BJ (cell line): ENCODE data around the gene DNHD1. TPM values are rescaled to one million over a fixed set of nuclear protein-coding genes. Genes with fewer than 3 reads are reported as not detected.

Experiments
- CTCF ChIA-PET: fragments of 350-600 bp; formaldehyde crosslinking; extraction: SDS; loops from one replicate; lab custom pipeline; 2021; ENCODE audit warnings: antibody characterized with exemption, inconsistent platforms; lab: Yijun Ruan, JAX
- POLR2A ChIA-PET: fragments of 300-600 bp; sonication (Branson Sonifier 250); formaldehyde crosslinking; extraction: SDS; loops from one replicate; lab custom pipeline; 2021; ENCODE audit warnings: antibody characterized with exemption; lab: Charles Lee
- DNase-seq: peaks from one replicate; pipeline ENCODE4 v3.0.0-alpha.2; 2011; ENCODE audit warnings: low read depth
- H3K27me3 ChIP-seq: 2 replicates; pipeline ENCODE4 v1.6.0; 2011; ENCODE audit warnings: low read length; ENCODE audit not compliant: control insufficient read depth, insufficient read depth
- H3K36me3 ChIP-seq: 2 replicates; pipeline ENCODE4 v1.5.1; 2011; ENCODE audit warnings: low read length; ENCODE audit not compliant: control insufficient read depth, insufficient read depth
- H3K4me3 ChIP-seq: 2 replicates; pipeline ENCODE4 v1.5.1; 2011; ENCODE audit warnings: low read depth, mild to moderate bottlenecking, control low read depth, low read length
- CTCF ChIP-seq: IDR thresholded peaks from 2 replicates; pipeline ENCODE4 v1.5.1; 2011; ENCODE audit warnings: low read depth, mild to moderate bottlenecking, control low read depth, inconsistent platforms, low read length, moderate library complexity; ENCODE audit not compliant: insufficient read depth
- polyA plus RNA-seq: library from polyadenylated mRNA; depleted of rRNA; stranded (reverse); fragments of >200 nt; gene quantifications from 2 replicates; pipeline ENCODE4 v1.2.3, GENCODE V29; 2011

Gene DNHD1
- polyA plus RNA-seq, 1 experiment = 3.1 TPM

- POLR2A ChIA-PET = no interaction called here
- DNase-seq = no peak
Observed at GRCh38 chr11:6545917-6546605, 49.0 kb downstream of the DNHD1 start.

GRCh38 chr11:6546735-6547134 is 49.7 kb downstream of the DNHD1 start:
- no peak for DNase-seq
- TF ChIP-seq CTCF = no peak
- peaks cover 3% of the 10 kb centered on the region for H3K36me3 ChIP-seq
- ChIA-PET CTCF (interaction anchor here (0.8 to 3.4 kb wide), 3 partner anchors 15 to 137 kb away, joined by 3 to 17 read pairs (median 4); no protein-coding TSS in a partner anchor), POLR2A (no interaction called here)
- no peaks in the 10 kb centered on the region for H3K27me3 ChIP-seq
- no peak overlapping the region for H3K4me3 ChIP-seq

More at GRCh38 chr11:6545917-6546605, 49.0 kb downstream of the DNHD1 start:
- CTCF ChIA-PET = interaction anchor here (0.8 to 1.9 kb wide), 2 partner anchors 16 to 58 kb away, joined by 4 to 8 read pairs; no protein-coding TSS in a partner anchor
- Histone ChIP-seq H3K27me3 (no peaks in the 10 kb centered on the region), H3K4me3 (no peak overlapping the region), H3K36me3 (peaks cover 3% of the 10 kb centered on the region)
- no peak for TF ChIP-seq CTCF

- DNase-seq = no peak
- H3K27me3 ChIP-seq = no peaks in the 10 kb centered on the region
- H3K36me3 ChIP-seq = peaks cover 3% of the 10 kb centered on the region
- H3K4me3 ChIP-seq = no peak overlapping the region
- CTCF ChIA-PET = interaction anchor here (1.1 to 3.4 kb wide), 2 partner anchors 15 to 137 kb away, joined by 3 to 17 read pairs; no protein-coding TSS in a partner anchor
- POLR2A ChIA-PET = no interaction called here
- no peak for TF ChIP-seq CTCF
Observed at GRCh38 chr11:6547177-6547576, 50.1 kb downstream of the DNHD1 start.

- no peak for TF ChIP-seq CTCF
- CTCF ChIA-PET = interaction anchor here (1.3 to 3.4 kb wide), 2 partner anchors 16 to 135 kb away, joined by 3 to 17 read pairs; partner anchors contain the start of gene MRPL17
- no peak overlapping the region for H3K4me3 ChIP-seq
- H3K27me3 ChIP-seq = no peaks in the 10 kb centered on the region
- POLR2A ChIA-PET = no interaction called here
- DNase-seq = no peak
- H3K36me3 ChIP-seq = peaks cover 3% of the 10 kb centered on the region
Observed at GRCh38 chr11:6548121-6548520, 51.0 kb downstream of the DNHD1 start.

- CTCF ChIA-PET = interaction anchor here (1.3 to 3.4 kb wide), 2 partner anchors 17 to 135 kb away, joined by 3 to 17 read pairs; partner anchors contain the start of gene MRPL17
- H3K4me3 ChIP-seq = no peak overlapping the region
- DNase-seq = no peak
- H3K36me3 ChIP-seq = peaks cover 3% of the 10 kb centered on the region
- TF ChIP-seq CTCF = no peak
- POLR2A ChIA-PET = no interaction called here
- no peaks in the 10 kb centered on the region for H3K27me3 ChIP-seq
Observed at GRCh38 chr11:6548641-6549040, 51.6 kb downstream of the DNHD1 start.
